Renal pelvis (tissue), 4 donors: ENCODE data around the gene GANC. TPM values are rescaled to one million over a fixed set of nuclear protein-coding genes. Genes with fewer than 3 reads are reported as not detected.
"Not testable (repeated sequence)": the region's sequence is repeated elsewhere in the genome, so short reads cannot be mapped to it uniquely, and the experiment has no call there.

Experiments used
- DNase-seq: peaks from one replicate; pipeline ENCODE4 v3.0.0-alpha.2; 2013
- polyA plus RNA-seq, 3 donors: library from polyadenylated mRNA; unstranded; fragments of 120-200 nt; gene quantifications; one replicate each; pipeline ENCODE4 v1.2.1, GENCODE V29; 2013; ENCODE audit not compliant: insufficient read length in 3 of 3

Gene GANC
- polyA plus RNA-seq, 3 donors, result 23.8 to 32.4 (median 30.1) TPM

DNA sequence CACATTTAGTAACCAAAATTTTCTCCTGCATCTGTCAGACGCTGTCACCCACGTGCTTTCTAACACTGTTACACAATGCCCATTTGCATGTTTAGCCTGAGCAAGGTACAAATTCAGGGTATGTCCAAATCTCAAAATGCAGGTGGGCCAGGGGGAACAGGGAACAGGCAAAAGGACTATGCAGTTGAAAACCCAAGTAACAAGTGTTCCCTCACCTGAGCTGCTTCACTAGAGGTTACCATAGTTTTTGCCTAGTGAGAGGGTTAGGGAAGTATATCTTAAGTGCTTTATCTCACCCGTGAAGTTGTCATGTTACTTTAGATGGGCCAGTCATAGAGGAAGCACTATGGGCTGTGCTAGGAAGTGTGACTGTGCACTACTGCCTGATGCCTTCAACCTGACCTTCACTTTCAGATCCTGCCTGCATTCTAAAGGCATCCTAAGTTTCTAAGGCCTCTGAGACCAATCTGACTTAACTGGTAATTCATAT, 6.3 kb downstream of the GANC start:
- DNase-seq, result no peak

DNA sequence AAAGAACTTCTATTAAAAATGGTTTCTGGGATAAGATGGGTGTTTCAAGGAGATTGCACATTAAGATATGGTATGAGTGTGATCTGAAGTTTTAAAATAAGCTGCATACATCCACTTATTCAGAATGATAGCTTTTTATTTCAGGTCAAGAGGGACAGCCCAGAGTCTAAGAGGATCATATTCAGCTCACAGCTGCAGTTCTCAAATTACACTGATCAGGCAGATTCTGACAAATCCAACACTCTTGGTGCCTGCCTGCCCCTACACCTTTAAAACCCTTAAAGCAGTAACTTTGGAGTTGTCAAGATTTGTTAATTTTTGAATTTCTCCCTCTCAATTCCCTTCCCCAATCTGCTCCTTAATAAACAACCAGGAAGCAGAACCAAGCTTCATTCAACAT, 9.3 kb downstream of the GANC start:
- no peak for DNase-seq

DNA sequence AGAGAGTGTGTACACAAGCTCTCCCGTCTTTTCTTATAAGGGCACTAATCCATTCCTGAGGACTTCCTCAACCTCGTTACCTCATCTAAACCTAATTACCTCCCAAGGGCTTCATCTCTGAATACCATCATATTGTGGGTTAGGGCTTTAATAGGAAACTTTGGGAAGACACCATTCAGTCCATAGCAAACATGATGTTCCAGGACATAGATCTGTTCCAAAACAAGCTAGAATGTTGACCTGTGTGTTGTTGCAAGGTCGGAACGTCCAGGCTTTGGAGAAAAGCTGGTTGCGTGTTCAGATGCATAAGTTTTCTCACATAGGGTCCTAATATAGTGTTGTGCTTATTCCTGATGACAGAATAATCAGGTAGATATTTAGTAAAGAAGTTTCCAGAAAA, 9.9 kb downstream of the GANC start:
- DNase-seq, result no peak

DNA sequence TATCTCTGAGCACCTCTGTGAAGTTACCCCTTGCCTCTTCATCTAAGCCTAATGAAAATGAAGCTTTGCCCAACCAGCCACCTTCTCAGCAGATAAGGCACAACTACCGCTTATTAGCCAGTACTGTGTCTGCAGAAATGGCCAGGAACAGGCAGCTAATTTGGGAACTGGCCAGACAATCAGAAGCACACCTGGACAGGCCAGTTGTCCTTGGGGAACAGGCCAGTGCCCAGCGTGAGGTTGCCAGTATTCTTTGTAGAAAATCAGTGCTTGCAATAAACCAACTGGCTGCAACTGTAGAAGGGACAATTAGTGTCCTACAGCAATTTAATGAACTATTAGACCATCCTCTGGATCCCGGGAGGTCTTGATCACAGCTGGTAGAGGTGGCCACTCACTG, 10.7 kb downstream of the GANC start:
- DNase-seq, result no peak

DNA sequence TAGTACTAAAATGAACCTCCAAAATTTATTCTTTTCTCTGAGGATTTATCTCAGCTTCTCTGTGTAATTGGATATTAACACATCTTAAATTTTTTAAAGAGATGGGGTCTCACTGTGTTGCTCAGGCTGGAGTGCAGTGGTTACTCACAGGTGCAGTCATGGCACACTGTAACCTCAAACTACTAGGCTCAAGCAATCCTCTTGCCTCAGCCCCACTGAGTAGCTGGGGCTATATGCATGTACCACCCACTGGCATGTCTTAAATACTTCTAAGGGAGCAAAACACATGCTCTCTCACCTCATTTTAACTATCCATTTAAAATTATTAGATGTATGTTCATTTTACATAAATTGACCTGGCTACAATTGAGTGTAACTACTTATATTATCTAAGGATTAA, 11.6 kb downstream of the GANC start:
- DNase-seq, result no peak

DNA sequence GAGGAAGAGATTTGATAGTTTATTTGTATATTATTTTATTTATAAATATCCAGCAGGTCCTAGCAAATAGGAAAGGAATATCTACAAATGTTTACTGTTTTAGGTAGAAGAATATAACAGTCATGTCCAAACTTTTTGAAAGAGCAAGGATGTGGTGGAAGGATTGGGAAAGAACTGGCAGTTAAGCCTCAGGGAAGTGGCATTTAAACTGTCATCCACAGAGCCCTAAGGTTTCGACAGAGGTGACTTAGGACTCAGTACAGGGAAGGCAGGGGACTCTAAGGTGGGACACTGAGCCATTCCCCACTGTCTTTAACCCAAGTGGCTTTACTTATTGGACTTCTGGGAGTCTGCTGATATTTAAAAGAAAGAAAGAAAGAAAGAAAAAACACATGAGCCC, 12.0 kb downstream of the GANC start:
- DNase-seq, result no peak

DNA sequence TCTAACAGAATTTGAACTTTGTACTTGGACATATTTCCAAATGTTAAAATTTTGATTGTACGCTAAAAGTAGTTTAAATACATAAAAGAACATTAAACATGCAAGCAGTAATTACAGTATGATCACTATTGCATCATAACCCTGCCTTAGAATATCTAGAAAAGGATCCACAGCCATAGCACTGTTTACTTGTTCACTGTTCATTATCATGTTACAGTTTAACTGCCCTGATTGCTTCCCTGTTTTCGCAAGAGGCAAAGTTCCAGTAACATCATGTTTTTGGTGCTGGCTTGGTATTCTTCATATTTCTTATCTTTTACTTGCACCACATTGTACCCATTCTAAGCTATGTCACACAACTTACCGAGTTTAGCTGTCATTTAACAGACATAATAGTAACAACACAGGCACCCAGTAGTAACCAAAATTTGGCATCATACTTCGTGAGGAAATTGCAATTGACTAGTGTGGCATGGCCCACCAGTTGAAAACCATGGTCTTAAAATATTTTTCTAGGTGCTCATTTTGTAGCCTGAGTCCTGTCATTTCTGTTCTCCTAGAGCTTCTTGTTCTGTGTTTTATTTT, 13.5 kb downstream of the GANC start:
- no peak for DNase-seq

DNA sequence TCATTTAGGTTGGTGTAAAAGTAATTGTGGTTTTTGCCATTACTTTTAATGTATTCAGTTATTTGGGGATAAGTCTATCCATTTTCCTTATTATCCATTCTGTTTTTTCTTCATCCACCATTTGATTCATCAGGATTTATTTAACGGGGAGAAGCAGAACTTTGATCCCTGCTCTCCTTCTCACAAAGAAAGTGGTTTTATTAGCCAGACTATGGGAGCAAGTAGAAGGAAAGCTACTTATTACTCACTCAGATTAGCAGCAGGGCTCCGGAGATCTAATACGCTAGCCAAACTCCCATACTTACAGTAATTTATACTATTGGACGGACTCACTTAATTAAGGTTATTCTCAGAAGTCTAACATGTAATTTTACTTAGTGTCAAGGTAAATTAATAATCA, 14.9 kb downstream of the GANC start:
- DNase-seq, result no peak

DNA sequence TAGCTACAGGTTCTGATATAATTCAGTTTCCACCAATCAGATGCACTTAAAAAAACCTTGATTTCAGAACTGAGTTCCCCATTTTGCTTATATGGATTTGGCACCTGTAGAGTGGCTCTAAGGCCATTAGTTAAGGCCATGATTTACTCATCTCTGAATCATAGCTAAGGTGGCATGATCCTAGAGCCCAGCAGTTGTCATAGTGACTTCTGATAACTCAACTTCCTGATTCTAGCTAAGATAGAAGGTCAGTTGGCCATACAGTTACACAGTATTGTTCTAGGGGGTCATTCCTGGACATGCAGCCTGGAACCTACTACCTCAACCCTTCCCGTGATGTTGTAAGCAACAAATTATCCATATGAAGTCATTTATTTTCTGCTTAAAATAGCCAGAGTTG, 16.2 kb downstream of the GANC start:
- DNase-seq, result no peak

DNA sequence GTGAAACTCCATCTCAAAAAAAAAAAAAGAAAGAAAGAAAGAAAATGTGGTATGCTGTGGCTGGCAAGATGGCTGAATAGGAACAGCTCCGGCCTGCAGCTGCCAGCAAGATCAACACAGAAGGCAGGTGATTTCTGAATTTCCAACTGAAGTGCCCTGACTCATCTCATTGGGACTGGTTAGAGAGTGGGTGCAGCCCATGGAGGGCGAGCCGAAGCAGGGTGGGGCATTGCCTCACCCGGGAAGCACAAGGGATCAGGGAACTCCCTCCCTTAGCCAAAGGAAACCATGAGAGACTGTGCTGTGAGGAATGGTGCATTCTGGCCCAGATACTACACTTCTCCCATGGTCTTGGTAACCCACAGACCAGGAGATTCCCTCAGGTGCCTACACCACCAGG, 28.0 kb downstream of the GANC start:
- DNase-seq, result not testable (repeated sequence)

DNA sequence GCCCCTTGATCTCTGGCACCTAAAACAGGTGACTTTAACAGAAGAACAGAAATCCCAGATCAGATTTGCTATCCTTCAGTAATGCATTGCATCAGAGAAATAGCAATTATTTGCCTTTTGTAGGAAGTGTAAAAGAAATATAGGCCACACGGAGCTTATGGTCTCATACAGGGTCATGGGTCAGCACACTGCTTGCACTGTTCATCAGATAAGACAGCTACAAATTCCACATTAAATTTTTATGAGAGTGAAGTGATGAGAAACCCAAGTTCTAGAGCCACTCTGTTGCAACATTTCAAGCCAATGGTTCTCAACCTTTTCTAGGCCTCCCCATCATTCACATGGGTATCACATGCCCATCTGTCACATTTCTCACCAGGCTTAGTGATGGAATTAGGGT, 33.7 kb downstream of the GANC start:
- no peak for DNase-seq

DNA sequence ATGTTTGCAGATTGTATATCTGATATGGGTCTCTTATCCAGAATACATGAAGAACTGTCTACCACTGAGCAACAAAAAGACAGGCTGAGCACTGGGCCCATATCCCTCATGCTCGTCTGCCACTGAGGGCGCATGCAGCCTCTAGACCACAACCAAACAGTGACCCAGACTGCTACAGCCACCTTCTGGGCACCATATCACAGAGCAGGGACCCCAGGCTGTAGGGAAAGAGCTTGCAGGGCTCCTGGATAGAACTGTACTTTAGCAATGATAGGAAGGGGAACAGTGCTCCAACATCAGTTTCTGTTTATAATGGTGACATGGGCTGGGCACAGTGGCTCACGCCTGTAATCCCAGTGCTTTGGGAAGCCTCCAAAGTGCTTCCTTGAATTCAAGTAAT, 40.5 kb downstream of the GANC start:
- no peak for DNase-seq

DNA sequence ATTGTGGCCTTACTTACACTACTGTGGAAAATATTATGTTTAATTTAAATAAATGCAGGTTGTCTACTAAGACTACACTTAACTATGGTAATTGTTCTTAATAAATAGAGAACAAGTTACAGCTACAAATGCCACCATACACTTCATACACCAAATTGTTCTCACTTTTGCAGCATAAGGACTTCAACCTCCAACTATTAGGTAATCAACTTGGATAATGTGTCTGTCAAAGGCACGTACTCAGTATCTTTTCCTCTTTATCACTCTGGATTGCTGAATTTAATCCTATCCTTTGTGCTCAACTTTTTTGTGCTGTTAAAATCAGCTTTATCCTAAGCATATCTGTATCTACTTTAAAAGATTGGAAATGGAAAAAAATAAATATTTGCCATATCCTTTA, 41.8 kb downstream of the GANC start:
- no peak for DNase-seq

DNA sequence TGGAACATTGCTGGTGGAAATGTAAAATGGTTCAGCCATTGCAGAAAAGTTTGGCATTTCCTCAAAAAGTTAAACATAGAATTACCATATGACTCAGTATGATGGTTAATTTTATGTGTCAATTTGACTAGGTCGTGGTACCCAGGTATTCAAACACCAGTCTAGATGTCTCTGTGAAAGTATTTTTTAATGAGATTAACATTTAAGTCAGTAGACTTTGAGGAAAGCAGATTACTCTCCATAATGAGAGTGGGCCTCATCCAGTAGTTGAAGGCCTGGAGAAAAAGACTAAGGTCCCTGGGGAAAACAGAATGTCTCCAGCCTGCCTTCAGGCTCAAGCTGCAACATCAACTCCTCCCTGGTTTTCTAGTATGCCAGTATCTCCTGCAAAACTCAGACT, 42.5 kb downstream of the GANC start:
- no peak for DNase-seq

DNA sequence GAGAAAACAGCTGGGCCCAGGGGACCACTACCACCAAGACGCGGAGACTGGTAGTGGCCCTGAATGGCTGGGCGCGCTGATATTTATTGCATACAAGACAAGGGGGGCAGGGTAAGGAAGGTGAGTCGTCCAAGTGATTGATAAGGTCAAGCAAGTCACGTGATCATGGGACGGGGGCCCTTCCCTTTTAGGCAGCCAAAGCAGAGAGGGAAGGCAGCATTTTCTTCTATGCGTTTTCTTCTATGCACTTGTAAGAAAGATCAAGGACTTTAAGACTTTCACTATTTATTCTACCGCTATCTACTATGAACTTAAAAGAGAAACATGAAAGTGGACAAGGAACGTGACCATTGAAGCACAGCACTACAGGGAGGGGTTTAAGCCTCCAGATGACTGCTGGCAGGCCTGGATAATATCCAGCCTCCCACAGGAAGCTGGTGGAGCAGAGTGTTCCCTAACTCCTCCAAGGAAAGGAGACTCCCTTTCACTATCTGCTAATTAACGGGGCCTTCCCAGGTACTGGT, 43.3 kb downstream of the GANC start:
- DNase-seq, result not testable (repeated sequence)

DNA sequence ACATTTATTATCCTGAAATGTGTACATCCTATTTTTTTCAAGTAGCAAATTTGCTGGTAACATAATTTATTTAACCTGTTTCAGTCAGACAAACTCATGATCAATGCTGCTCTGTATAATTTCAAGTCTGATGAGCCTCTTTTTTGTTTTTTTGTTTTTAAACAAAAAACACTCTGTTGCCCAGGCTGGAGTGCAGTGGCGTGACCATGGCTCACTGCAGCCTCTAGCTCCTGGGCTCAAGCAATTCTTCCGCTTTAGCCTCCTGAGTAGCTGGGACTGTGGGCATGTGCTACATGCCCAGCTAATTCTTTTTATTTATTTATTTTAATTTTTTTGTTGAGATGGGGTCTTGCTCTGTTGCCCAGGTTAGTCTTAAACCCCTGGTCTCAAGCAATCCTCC, 46.2 kb downstream of the GANC start:
- no peak for DNase-seq

DNA sequence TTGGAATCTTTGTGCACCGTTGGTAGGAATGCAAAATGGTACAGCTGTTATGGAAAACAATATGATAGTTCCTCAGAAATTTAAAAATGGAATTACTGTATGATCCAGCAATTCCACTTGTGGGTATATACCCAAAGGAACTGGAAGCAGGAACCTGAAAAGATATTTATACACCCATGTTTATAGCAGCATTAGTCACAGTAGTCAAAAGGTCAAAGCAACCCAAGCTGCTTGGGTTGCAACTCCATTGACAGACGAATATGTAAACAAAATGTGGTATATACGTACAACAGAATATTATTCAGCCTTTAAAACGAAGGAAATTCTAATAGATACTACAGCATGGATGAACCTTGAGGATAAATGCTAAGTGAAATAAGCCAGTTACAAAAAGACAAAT, 51.3 kb downstream of the GANC start:
- DNase-seq, result no peak

DNA sequence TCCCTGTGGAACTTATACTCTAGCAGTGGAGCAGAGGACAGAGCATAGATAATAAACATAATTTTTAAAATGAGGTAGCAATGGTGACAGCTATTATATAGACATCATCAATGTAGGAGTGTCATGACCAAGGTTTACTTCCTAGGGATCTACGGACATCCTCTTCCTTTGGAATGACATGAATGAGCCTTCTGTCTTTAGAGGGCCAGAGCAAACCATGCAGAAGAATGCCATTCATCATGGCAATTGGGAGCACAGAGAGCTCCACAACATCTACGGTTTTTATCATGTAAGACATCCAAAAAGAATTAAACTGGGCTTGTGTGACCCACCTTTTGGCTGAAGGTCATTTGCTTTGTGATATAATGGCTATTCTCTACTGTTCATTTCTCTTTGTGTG, 56.2 kb downstream of the GANC start:
- no peak for DNase-seq

DNA sequence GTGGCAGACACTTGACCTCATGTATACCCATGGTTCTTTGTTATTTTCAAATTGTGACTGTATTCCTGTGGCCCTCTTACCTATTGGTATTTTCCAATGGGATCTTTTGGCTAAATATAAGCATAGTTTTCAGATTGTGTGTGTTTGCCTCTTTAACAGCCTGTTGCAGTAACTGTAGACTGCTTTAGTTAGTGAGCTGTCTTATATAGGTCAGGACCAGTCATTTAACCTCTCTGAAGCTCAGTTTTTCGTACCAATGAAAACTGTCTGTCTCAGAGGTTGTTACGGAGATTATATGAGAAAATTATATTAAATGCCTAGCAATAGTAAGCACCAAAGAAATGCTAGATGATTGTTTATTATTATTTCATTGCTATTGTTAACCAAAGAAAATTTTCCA, 57.0 kb downstream of the GANC start:
- DNase-seq, result no peak

DNA sequence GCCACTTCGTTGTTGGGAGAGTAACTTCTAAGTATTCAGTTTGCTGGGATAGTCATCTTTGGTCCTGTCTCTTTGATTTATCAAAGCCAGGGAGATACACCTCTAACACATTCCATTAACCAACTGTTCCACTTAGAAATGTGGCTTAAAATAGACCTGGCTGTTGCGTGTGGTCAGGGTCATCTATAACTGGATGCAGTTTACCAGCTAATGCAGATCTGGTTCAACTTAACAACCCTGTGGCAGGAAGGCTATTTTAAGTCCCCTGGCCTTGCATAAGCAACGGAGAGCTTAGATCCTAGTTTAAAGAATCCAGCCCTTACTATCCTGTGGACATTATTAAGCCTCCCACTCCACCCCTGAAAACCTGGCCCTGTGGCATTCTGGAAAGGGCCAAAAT, 58.2 kb downstream of the GANC start:
- no peak for DNase-seq

DNA sequence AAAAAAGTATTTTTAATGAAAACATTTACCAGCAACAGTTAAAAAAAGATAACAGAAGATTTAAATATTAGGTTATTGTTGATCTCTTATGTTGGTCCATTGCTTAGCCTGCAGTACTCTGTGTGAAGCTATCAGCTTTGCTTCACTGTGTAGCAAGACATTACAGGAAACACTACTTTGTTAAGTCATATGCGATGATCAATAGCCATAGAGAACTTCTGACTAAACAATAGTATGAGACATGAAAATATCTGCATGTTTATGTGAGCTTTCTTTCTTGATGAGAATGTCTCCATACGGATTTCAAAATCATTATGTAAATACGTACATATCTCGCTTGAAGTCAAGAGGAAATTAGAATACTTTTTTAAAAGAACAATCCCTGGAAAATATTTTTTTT, 59.3 kb downstream of the GANC start:
- no peak for DNase-seq

DNA sequence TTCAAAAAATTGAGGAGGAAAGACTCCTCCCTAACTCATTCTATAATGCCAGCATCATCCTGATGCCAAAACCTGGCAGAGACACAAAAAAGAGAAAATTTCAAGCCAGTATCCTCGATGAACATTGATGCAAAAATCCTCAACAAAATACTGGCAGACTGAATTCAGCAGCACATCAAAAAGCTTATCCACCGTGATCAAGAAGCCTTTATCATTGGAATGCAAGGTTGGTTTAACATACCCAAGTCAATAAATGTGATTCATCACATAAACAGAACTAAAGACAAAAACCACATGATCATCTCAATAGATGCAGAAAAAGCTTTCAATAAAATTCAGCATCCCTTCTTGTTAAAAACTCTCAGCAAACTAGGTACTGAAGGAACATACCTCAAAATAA, 62.1 kb downstream of the GANC start:
- DNase-seq, result no peak

DNA sequence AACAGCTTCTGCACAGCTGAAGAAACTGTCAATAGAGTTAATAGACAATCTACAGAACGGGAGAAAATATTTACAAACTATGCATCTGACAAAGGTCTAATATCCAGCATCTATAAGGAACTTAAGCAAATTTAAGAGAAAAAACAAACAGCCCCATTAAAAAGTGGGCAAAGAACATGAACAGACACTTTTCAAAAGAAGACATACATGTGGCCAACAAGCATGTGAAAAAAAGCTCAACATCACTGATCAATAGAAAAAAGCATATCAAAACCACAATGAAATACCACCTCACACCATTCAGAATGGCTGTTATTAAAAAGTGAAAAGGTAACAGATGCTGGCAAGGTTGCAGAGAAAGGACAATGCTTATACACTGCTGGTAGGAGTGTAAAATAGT, 63.6 kb downstream of the GANC start:
- not testable (repeated sequence) for DNase-seq

DNA sequence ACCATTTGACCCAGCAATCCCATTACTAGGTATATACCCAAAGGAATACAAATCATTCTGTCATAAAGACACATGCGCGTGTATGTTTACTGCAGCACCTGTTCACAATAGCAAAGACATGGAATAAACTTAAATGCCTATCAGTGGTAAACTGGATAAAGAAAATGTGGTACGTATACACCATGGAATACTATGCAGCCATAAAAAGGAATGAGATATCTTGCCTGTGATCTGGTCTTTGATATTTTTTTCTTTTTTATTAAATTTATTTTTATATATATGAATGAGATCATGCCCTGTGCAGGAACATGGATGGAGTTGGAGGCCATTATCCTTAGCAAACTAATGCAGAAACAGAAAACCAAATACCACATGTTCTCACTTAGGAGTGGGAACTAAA, 64.1 kb downstream of the GANC start:
- not testable (repeated sequence) for DNase-seq

DNA sequence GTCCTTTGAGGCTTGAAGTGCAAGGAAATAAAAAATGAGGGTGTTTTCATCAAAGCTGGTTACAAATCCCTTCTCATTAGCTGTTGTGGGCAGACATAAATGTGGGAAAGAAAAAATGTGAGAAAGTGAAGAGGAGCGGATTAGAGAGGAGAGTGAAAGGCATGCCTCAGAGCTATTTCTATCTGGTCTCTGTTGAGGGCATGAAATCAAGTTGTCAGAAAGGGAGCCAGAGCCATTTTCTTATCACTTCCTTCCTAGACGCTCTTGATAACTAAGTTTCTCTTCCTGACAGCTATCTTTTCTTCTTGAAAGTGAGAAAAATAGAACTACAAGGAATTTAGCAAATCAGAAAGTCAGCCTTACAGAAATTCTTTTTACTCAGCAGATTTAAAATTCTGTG, 65.5 kb downstream of the GANC start:
- DNase-seq, result no peak
